NT2/D1 (cell line): ENCODE measurements around the gene GPR162.
"Not testable (repeated sequence)": the region's sequence is repeated elsewhere in the genome, so short reads cannot be mapped to it uniquely, and the experiment has no call there.

ENCODE experiments used
- DNase-seq: peaks from one replicate; pipeline ENCODE4 v3.0.0-alpha.2; 2011; ENCODE audit warnings: low read depth, low spot score
- H3K27me3 ChIP-seq: 2 replicates; pipeline ENCODE4 v1.6.0; 2011; ENCODE audit warnings: mild to moderate bottlenecking; ENCODE audit not compliant: insufficient read length, insufficient read depth
- H3K36me3 ChIP-seq: 2 replicates; pipeline ENCODE4 v1.6.1; 2011; ENCODE audit warnings: mild to moderate bottlenecking, low read length, mixed read lengths; ENCODE audit not compliant: insufficient read depth, insufficient read length
- H3K4me1 ChIP-seq: 2 replicates; pipeline ENCODE4 v1.5.1; 2011; ENCODE audit not compliant: insufficient read depth, insufficient read length
- H3K4me3 ChIP-seq: 2 replicates; pipeline ENCODE4 v1.5.1; 2011; ENCODE audit warnings: low read depth; ENCODE audit not compliant: insufficient read length
- H3K9ac ChIP-seq: 2 replicates; pipeline ENCODE4 v1.6.0; 2011; ENCODE audit warnings: low read depth; ENCODE audit not compliant: insufficient read length
- H3K9me3 ChIP-seq: 2 replicates; pipeline ENCODE4 v1.5.1; 2011; ENCODE audit warnings: mild to moderate bottlenecking, low read length; ENCODE audit not compliant: insufficient read depth
- SUZ12 ChIP-seq: IDR thresholded peaks from 2 replicates; pipeline ENCODE4 v1.6.1; 2011; ENCODE audit not compliant: insufficient read length, insufficient read depth; ENCODE audit errors: extremely low read depth
- YY1 ChIP-seq: IDR thresholded peaks from 2 replicates; pipeline ENCODE4 v1.6.1; 2011; ENCODE audit not compliant: insufficient read length, insufficient read depth
- ZNF274 ChIP-seq: IDR thresholded peaks from 2 replicates; pipeline ENCODE4 v1.6.1; 2011; ENCODE audit warnings: mild to moderate bottlenecking, low read depth, low read length

Gene GPR162

DNA sequence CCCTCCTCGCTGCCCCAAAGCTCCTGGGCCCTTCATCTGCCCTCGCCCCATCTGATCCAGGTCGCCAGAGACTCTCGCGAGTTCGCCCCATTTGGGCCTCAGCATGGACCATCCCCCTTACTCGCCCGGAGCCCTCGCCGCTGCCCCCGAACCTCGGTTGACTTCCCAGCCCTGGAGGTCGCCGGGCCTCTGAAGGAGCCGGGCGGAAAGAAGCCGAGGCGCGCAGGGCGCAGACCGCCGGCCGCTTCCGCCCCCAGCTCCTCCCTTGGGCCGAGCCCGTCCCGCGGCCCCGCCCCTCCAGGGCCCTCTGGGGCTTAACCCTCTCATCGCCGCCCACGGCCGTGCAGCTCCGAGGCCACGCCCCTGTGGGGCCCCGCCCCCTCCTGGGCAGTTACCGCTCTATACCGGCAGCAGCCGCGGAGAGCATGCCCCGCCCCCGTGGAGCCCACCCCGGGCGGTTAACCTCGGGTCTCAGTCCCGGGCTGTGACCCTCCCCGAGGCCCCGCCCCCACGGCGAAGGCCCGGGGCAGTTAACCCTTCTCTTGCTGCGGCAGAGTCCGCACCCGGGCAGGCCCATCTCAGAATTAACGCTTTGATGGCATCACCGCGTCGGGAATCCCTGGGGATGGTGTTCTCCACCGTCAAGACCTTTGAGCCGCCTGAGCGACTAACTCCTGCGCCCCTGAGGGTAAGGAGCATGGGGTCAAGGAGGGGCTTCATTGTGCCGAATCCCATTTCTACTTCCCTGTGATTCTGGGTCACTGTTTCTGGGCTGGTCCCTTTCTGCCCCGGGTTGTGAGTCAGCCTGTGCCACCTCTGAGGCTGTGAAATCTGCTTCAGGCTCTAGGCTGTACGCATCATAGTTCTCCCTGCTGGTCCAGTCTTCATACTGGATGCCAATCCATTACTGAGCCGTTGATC, 51.7 kb downstream of the GPR162 start, which contains the start of gene SPSB2:
SPSB2 (minus strand) TSS at position 210 of the 921 bp plus-strand sequence. CDS start 402 bp downstream, outside the sequence.
- Histone ChIP-seq H3K4me1 (peaks cover 28% of the 10 kb centered on the region), H3K4me3 (peak within 1 kb of the TSS; percentile 98), H3K9me3 (no peaks in the 10 kb centered on the region), H3K36me3 (peaks cover 51% of the 10 kb centered on the region), H3K9ac (peak within 1 kb of the TSS; percentile 99), H3K27me3 (no peaks in the 10 kb centered on the region)
- peak; percentile 100 for DNase-seq
- TF ChIP-seq YY1, result no peak
- TF ChIP-seq SUZ12, result no peak
- no peak for TF ChIP-seq ZNF274

DNA sequence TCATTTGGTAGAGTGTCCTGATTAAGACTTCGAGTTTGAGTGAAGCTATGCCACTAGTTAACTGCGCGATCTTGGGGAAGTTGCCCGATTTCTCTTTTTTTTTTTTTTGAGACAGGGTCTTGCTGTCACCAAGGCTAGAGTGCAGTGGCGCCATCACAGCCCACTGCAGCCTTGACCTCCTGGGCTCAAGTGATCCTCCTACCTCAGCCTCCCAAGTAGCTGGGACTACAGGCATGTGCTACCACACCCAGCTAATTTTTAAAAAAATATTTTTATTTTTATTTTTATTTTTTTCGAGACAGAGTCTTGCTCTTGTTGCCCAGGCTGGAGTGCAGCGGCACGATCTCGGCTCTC, 52.4 kb downstream of the GPR162 start:
- not testable (repeated sequence) for H3K9me3 ChIP-seq, DNase-seq, H3K27me3 ChIP-seq
- Histone ChIP-seq H3K9ac (peak overlapping the region; percentile 84), H3K4me3 (peak overlapping the region; percentile 61), H3K4me1 (peaks cover 27% of the 10 kb centered on the region), H3K36me3 (peaks cover 44% of the 10 kb centered on the region)
